Hippocampal formation (tissue), 2 donors: ENCODE results near the gene PIP4K2B.
"Not testable (repeated sequence)": the region's sequence is repeated elsewhere in the genome, so short reads cannot be mapped to it uniquely, and the experiment has no call there.

ENCODE experiments used
- DNase-seq, 2 donors: peaks; one replicate each; lab custom pipeline; 2025; lab: John Stamatoyannopoulos, UW

The PIP4K2B gene

DNA sequence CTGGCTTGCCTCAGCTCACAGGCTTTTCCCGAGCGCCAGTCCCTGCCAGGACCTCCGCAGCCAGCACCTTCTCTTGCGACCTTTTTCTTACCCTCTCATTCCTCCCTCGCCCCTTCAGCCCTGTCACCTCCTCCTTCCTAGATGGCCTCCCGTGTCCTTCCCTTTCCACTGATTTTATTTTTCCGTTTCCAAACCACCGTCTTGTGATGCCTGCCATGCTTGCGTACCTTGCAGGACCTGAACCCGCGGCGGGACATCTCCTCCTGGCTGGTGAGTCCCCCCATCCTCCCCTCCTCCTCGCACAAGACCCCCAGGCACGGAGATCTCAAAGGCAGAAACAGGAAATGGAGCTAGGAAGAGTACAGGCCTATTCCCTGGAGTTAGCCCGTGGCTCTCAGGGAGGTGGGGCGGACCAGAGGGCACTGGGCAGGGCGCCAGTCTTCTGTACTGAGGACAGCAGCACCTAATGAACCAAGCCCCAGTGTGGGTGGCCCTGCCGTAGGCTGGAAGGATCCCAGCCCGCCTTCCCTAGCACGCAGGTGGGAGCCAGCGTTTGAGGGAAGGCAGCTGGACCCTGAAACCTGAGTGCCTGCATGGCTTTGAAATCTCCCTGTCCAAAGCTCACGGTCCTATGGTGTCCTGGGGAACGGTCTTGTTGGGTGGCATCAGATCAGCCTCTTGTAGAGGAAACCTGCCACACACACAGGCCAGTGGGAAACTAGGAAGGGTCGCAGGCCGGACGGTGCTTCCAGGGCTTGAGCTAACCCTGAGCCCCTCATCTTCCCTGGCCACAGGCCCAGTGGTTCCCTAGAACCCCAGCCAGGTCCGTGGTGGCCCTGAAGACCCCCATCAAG lies 68.6 kb downstream of the PIP4K2B start:
- DNase-seq, result no peak

DNA sequence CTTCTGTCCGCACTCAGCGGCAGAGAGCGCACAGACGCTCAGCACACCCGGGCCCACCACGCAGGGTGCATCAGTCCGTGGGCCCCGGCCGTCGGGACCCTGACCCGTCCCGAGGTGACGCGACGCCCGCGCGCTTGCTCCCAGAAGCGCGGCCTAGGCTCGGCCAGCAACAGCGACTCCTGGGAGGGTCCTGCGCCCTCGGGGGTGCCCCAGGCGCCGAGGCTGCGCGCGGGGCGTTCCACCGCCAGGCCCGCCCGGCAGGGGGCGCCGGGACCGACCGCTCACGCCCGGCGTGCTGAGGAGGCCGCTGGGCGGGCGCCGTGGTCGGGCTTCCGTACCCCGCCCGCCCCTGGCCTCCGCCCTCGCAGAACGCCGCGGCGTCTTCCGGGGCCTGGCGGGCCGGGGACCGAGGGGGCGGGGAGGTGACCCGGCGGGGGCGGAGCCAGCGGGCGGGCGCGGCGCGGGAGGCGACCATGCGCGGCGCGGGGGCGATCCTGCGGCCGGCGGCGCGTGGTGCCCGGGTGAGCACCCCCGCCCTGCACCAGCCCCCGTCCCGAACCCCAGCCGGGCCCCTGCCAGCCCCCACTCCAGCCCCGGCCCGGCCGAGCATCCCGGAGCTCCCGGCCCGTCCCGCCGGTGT lies 69.3 kb downstream of the PIP4K2B start, which contains the start of gene CISD3:
Gene CISD3, plus strand, starts transcription at position 456 of the 640 bp plus-strand sequence. Its CDS starts 18 bp downstream, at position 474.
- peak; percentile 77 to 80 for DNase-seq

- DNase-seq, result no peak
These were observed 69.9 kb downstream of the PIP4K2B start for GRCh38 chr17:38729368-38729885.

DNA sequence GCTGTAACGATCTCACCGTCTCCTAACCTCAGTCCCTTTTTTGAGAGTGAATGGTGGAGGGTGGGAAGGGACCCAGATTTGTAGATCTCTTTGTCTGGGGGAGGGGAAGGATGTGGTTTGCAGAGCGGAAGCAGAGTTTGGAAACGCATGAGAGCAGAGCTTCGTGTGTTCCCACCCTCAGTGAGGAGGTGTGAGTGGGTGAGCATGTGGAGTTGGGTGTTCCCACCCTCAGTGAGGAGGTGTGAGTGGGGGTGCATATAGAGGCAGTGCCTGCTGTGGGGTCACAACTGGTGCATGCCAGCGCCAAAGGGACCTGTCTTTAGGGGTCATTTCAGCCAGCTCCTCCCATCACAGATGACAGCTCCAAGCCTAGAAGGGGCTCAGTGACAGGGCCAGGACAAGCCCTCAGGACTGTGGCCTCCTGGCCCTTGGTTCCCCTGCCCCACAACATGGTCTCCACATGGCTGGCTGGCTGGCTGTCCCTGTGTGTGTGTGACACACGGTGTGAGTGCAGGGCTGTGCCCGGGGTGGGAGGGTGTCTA lies 71.0 kb downstream of the PIP4K2B start:
- no peak for DNase-seq

- no peak for DNase-seq
These were observed 71.6 kb downstream of the PIP4K2B start for GRCh38 chr17:38727736-38728135.

DNA sequence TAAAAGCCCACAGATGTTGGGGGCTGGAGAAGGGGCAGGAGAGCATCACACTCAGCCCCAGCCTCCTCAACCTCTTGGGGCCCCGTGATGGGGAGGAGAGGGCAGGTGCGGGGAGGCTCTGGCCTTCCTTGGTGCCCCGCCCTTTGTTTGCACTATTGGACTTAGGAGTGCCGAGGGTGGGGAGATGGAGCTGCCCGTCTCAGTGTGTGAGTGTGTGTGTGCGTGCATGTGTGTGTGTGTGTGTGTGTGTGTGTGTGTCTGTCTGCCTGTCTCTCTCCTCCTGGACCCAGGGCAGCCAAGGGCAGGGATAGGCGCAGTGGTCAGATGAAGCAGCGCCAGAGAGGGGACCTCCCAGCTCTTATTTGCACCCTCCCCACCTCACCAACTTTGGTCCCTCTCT lies 73.2 kb downstream of the PIP4K2B start:
- not testable (repeated sequence) for DNase-seq

- DNase-seq, result no peak
These were observed 74.3 kb downstream of the PIP4K2B start for GRCh38 chr17:38725066-38725465.

DNA sequence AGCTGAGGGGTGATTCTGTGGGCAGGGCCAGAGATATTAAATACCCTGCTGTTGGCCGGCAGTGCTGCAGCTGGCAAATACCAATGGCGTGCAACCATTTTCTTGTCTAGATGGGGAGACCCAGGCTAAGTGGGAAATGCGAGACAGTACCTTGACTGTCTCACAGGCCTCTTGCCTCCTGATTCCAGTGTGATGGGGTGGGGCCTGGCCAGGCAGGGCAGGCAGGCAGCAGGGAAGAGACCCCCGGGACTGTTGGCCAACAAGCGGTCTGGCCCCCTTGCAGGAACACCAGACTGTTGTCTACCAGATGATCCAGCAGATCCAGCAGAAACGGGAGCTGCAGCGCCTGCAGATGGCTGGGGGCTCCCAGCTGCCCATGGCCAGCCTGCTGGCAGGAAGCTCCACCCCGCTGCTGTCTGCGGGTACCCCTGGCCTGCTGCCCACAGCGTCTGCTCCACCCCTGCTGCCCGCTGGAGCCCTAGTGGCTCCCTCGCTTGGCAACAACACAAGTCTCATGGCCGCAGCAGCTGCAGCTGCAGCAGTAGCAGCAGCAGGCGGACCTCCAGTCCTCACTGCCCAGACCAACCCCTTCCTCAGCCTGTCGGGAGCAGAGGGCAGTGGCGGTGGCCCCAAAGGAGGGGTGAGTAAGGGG lies 74.9 kb downstream of the PIP4K2B start:
- peak; percentile 85 to 88 for DNase-seq

DNA sequence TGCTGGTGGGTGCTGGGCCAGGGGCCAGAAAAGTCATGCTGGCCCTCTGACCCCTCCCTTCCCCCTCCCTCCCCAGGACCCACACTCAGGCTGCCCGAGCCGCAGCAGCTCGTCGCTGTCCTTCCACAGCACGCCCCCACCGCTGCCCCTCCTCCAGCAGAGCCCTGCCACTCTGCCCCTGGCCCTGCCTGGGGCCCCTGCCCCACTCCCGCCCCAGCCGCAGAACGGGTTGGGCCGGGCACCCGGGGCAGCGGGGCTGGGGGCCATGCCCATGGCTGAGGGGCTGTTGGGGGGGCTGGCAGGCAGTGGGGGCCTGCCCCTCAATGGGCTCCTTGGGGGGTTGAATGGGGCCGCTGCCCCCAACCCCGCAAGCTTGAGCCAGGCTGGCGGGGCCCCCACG lies 77.6 kb downstream of the PIP4K2B start:
- no peak for DNase-seq

DNA sequence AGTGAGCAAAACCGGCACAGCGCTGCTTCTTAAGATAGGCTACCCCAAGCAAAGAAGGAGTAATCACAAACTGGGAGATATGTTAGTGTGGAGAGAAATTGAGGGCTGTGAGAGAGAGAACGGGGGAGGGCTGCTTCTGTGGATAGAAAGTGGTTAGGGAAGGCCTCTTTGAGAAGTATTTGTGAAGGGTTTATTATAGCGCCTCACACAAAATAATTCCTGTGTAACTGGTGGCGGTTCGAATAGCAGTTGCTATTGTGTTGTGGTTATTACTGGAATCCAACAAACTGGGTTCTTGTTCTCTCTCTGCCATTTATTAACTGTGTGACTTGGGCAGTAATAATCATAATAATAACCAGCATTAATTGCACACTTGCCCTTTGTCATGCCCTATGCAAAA lies 78.4 kb downstream of the PIP4K2B start:
- no peak for DNase-seq

GRCh38 chr17:38719943-38720641 lies 79.3 kb downstream of the PIP4K2B start:
- DNase-seq, result no peak

GRCh38 chr17:38719289-38719942 lies 79.9 kb downstream of the PIP4K2B start:
- no peak for DNase-seq

DNA sequence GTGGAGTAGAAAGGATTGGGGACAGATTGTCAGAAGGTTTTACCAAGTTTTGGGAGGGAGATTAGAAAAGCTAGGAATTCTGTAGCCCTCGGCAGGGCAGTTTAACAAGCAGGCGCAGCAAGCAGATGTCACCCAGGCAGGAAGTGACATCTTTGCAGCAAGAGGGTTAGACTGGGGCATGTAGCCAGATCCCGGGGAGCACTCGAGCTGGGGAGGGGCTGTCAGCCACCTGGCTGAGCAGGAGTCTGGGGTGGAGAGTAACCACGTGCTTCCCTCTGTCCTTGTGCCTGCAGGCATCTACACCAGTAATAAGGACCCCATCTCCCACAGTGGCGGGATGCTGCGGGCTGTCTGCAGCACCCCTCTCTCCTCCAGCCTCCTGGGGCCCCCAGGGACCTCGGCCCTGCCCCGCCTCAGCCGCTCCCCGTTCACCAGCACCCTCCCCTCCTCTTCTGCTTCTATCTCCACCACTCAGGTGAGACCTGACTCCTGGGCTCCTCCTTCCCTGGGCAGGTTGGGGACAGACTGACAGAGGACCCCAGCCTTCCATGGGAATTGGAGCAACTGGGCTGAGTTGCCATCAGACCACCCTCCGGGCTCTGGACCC lies 82.1 kb downstream of the PIP4K2B start:
- DNase-seq, result no peak

DNA sequence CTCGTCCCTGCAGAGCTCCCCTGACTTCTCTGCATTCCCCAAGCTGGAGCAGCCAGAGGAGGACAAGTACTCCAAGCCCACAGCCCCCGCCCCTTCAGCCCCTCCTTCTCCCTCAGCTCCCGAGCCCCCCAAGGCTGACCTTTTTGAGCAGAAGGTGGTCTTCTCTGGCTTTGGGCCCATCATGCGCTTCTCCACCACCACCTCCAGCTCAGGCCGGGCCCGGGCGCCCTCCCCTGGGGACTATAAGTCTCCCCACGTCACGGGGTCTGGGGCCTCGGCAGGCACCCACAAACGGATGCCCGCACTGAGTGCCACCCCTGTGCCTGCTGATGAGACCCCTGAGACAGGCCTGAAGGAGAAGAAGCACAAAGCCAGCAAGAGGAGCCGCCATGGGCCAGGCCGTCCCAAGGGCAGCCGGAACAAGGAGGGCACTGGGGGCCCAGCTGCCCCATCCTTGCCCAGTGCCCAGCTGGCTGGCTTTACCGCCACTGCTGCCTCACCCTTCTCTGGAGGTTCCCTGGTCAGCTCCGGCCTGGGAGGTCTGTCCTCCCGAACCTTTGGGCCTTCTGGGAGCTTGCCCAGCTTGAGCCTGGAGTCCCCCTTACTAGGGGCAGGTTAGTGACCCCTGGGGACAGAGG lies 82.9 kb downstream of the PIP4K2B start:
- no peak for DNase-seq
